ENCODE measurements around the gene STMN3.

GRCh38 chr20:63661108-63661507 is 7.9 kb upstream of the STMN3 start:
- TF ChIP-seq POLR2A (IDR thresholded peaks at IDR 0.05; ENCODE audit: borderline replicate concordance, extremely low read depth, insufficient read depth, insufficient read length), result no peak
- TF ChIP-seq CEBPB (IDR thresholded peaks at IDR 0.05; ENCODE audit: low read depth), result no peak
- TF ChIP-seq FOSL1 (IDR thresholded peaks at IDR 0.05; ENCODE audit: low read depth), result no peak
- TF ChIP-seq CTCF (IDR thresholded peaks at IDR 0.05 in 2 of 3, conservative IDR thresholded peaks at IDR 0.05 in 1 of 3; ENCODE audit: borderline replicate concordance in 1 of 3, insufficient read depth in 1 of 3, low read depth in 2 of 3, low read length in 2 of 3), result no peak
- no peak for TF ChIP-seq EZH2 (IDR thresholded peaks at IDR 0.05)
- TF ChIP-seq POLR2AphosphoS5 (IDR thresholded peaks at IDR 0.05; ENCODE audit: low read depth, low read length), result no peak
- TF ChIP-seq JUND (IDR thresholded peaks at IDR 0.05), result no peak
- TF ChIP-seq YY1 (IDR thresholded peaks at IDR 0.05; ENCODE audit: extremely low read depth, insufficient replicate concordance, low read depth, low read length), result no peak
- no peak for TF ChIP-seq ZNF274 (IDR thresholded peaks at IDR 0.05; ENCODE audit: low read depth, low read length)
- no peak for TF ChIP-seq RAD21 (IDR thresholded peaks at IDR 0.05; ENCODE audit: low read depth)
